Measurements from ENCODE around the gene PSMA2. TPM values are rescaled to one million over a fixed set of nuclear protein-coding genes. Genes with fewer than 3 reads are reported as not detected.
A peak's percentile ranks its signal among the peaks of the same experiment; 100 is the strongest.

Gene PSMA2
- polyA plus RNA-seq, 3 donors = 51.8 to 294 (median 283) TPM

GRCh38 chr7:42876182-42877068, 55.5 kb downstream of the PSMA2 start:
- no peaks in the 10 kb centered on the region for H3K79me2 ChIP-seq (ENCODE audit: insufficient read depth, low read length)
- H3K4me3 Mint-ChIP-seq = no peak overlapping the region
- H3K27ac Mint-ChIP-seq = no peak overlapping the region
- peak; percentile 87 for TF ChIP-seq CTCF (IDR thresholded peaks at IDR 0.05)
- no peak overlapping the region for H2AFZ ChIP-seq (ENCODE audit: insufficient read depth, low read depth, low read length, poor library complexity, severe bottlenecking)
- H3K36me3 ChIP-seq (replicated peaks in 1 of 2; ENCODE audit: control insufficient read depth in 1 of 2, insufficient read depth in 2 of 2, low read length in 2 of 2) = no peaks in the 10 kb centered on the region
- H3K4me2 ChIP-seq (replicated peaks; ENCODE audit: extremely low read depth, low read length, poor library complexity, severe bottlenecking) = no peak overlapping the region
- H3K4me3 ChIP-seq (replicated peaks in 1 of 3; ENCODE audit: low read depth in 2 of 3, low read length in 3 of 3) = no peak overlapping the region
- peaks cover 32% of the 10 kb centered on the region for H3K4me1 Mint-ChIP-seq
- H3K27me3 ChIP-seq (ENCODE audit: control insufficient read depth in 2 of 2, insufficient read depth in 2 of 2, low read length in 2 of 2) = no peaks in the 10 kb centered on the region
- H3K27ac ChIP-seq (ENCODE audit: low read depth in 1 of 2, low read length in 2 of 2) = no peak overlapping the region
- no peaks in the 10 kb centered on the region for H3K9me3 ChIP-seq (replicated peaks in 1 of 2; ENCODE audit: control insufficient read depth in 1 of 2, insufficient read depth in 1 of 2, low read length in 2 of 2)
- H3K9me3 Mint-ChIP-seq = peaks cover 0 to 2% (median 0%) of the 10 kb centered on the region in 7 donors
- 20% methylated on average over 1 of the region's 5 CpGs for WGBS (ENCODE audit: insufficient coverage)
- peak; percentile 32 to 61 (median 53) for DNase-seq
- H3K36me3 Mint-ChIP-seq = no peaks in the 10 kb centered on the region
- intact Hi-C loops (cut with micrococcal nuclease) = no loop called here
- no peaks in the 10 kb centered on the region for H4K20me1 ChIP-seq (ENCODE audit: insufficient read depth, low read length)
- peaks cover 17 to 25% of the 10 kb centered on the region in 2 donors for H3K4me1 ChIP-seq (ENCODE audit: control insufficient read depth in 1 of 2, insufficient read depth in 2 of 2, low read length in 2 of 2)
- H3K9ac ChIP-seq (ENCODE audit: insufficient read depth, low read length, poor library complexity, severe bottlenecking) = no peak overlapping the region
- peaks cover 0 to 2% (median 0%) of the 10 kb centered on the region in 3 donors for H3K27me3 Mint-ChIP-seq (ENCODE audit: low read depth in 3 of 3)

- no peaks in the 10 kb centered on the region for H3K27me3 ChIP-seq (ENCODE audit: control insufficient read depth in 2 of 2, insufficient read depth in 2 of 2, low read length in 2 of 2)
- no peak overlapping the region for H3K27ac Mint-ChIP-seq
- intact Hi-C loops (cut with micrococcal nuclease) = no loop called here
- no peaks in the 10 kb centered on the region for H3K36me3 ChIP-seq (replicated peaks in 1 of 2; ENCODE audit: control insufficient read depth in 1 of 2, insufficient read depth in 2 of 2, low read length in 2 of 2)
- no peaks in the 10 kb centered on the region for H3K4me1 ChIP-seq (ENCODE audit: control insufficient read depth in 1 of 2, insufficient read depth in 2 of 2, low read length in 2 of 2)
- no peak overlapping the region for H3K27ac ChIP-seq (ENCODE audit: low read depth in 1 of 2, low read length in 2 of 2)
- H3K4me2 ChIP-seq (replicated peaks; ENCODE audit: extremely low read depth, low read length, poor library complexity, severe bottlenecking) = no peak overlapping the region
- H3K36me3 Mint-ChIP-seq = no peaks in the 10 kb centered on the region
- peaks cover 12% of the 10 kb centered on the region for H3K4me1 Mint-ChIP-seq
- no peaks in the 10 kb centered on the region for H4K20me1 ChIP-seq (ENCODE audit: insufficient read depth, low read length)
- H3K4me3 ChIP-seq (replicated peaks in 1 of 3; ENCODE audit: low read depth in 2 of 3, low read length in 3 of 3) = no peak overlapping the region
- peaks cover 2 to 4% (median 3%) of the 10 kb centered on the region in 3 donors for H3K27me3 Mint-ChIP-seq (ENCODE audit: low read depth in 3 of 3)
- H3K9ac ChIP-seq (ENCODE audit: insufficient read depth, low read length, poor library complexity, severe bottlenecking) = no peak overlapping the region
- no peak overlapping the region for H3K4me3 Mint-ChIP-seq
- WGBS (ENCODE audit: insufficient coverage) = 90% methylated on average over 5 of the region's 7 CpGs
- DNase-seq = no peak
- H2AFZ ChIP-seq (ENCODE audit: insufficient read depth, low read depth, low read length, poor library complexity, severe bottlenecking) = no peak overlapping the region
- H3K9me3 ChIP-seq (replicated peaks in 1 of 2; ENCODE audit: control insufficient read depth in 1 of 2, insufficient read depth in 1 of 2, low read length in 2 of 2) = peaks cover 10 to 17% of the 10 kb centered on the region in 2 donors
- no peak for TF ChIP-seq CTCF (IDR thresholded peaks at IDR 0.05)
- no peaks in the 10 kb centered on the region for H3K79me2 ChIP-seq (ENCODE audit: insufficient read depth, low read length)
- H3K9me3 Mint-ChIP-seq = peaks cover 12 to 27% (median 23%) of the 10 kb centered on the region in 7 donors
Measured at GRCh38 chr7:42869131-42870020, 62.6 kb downstream of the PSMA2 start.
